Measurements from ENCODE around the gene COX5A.

Gene COX5A

DNA sequence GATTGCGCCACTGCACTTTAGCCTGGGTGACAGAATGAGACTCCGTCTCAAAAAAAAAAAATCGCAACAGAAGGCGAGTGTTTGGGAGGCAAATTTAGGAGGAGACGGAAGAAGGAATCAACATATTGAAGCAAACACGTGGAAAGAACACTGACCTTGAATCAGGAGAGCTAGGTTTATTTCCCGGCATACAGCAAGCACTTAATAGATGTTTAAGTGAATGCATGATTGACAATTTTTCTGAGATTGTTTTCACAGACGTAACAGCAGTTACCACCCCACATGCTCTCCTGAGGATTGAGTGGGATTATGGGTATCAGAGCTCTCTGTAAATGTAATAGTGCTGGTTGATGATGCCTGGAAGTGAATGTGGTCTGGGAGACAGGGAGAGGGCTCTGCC, 24.3 kb upstream of the COX5A start:
- no peak for TF ChIP-seq MYC (IDR thresholded peaks at IDR 0.05; ENCODE audit: low read depth, low read length)
- TF ChIP-seq POLR2A (IDR thresholded peaks at IDR 0.05; ENCODE audit: extremely low read depth, insufficient read length): no peak
- TF ChIP-seq, protein P1, sequence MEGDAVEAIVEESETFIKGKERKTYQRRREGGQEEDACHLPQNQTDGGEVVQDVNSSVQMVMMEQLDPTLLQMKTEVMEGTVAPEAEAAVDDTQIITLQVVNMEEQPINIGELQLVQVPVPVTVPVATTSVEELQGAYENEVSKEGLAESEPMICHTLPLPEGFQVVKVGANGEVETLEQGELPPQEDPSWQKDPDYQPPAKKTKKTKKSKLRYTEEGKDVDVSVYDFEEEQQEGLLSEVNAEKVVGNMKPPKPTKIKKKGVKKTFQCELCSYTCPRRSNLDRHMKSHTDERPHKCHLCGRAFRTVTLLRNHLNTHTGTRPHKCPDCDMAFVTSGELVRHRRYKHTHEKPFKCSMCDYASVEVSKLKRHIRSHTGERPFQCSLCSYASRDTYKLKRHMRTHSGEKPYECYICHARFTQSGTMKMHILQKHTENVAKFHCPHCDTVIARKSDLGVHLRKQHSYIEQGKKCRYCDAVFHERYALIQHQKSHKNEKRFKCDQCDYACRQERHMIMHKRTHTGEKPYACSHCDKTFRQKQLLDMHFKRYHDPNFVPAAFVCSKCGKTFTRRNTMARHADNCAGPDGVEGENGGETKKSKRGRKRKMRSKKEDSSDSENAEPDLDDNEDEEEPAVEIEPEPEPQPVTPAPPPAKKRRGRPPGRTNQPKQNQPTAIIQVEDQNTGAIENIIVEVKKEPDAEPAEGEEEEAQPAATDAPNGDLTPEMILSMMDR (IDR thresholded peaks at IDR 0.05; ENCODE audit: low read depth, low read length): no peak
- TF ChIP-seq, protein P2, sequence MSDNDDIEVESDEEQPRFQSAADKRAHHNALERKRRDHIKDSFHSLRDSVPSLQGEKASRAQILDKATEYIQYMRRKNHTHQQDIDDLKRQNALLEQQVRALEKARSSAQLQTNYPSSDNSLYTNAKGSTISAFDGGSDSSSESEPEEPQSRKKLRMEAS (IDR thresholded peaks at IDR 0.05; ENCODE audit: low read depth, low read length): no peak
- DNase-seq (ENCODE audit: low read depth): no peak
- H3K4me3 ChIP-seq (ENCODE audit: low read depth, low read length): no peak overlapping the region

DNA sequence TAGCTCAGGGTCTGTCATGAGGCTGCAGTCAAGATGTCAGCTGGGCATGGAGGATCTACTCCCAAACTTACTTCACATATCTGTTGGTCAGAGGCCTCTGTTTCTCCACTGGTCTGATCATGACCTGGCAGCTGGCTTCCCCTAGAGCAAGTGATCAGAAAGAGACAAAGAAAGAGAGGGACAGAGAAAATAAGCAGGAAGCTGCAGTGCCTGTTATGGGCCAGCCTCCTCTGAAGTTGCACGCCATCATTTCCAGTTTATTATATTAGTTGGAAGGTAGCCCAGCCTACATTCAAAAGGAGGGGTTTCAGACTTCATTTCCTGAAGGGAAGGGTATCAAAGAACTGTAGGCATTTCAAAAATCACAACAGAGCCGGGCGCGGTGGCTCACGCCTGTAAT, 23.7 kb upstream of the COX5A start:
- TF ChIP-seq, protein P1 (IDR thresholded peaks at IDR 0.05; ENCODE audit: low read depth, low read length): no peak
- TF ChIP-seq MYC (IDR thresholded peaks at IDR 0.05; ENCODE audit: low read depth, low read length) (no peak), POLR2A (IDR thresholded peaks at IDR 0.05; ENCODE audit: extremely low read depth, insufficient read length) (no peak)
- no peak for DNase-seq (ENCODE audit: low read depth)
- no peak overlapping the region for H3K4me3 ChIP-seq (ENCODE audit: low read depth, low read length)

DNA sequence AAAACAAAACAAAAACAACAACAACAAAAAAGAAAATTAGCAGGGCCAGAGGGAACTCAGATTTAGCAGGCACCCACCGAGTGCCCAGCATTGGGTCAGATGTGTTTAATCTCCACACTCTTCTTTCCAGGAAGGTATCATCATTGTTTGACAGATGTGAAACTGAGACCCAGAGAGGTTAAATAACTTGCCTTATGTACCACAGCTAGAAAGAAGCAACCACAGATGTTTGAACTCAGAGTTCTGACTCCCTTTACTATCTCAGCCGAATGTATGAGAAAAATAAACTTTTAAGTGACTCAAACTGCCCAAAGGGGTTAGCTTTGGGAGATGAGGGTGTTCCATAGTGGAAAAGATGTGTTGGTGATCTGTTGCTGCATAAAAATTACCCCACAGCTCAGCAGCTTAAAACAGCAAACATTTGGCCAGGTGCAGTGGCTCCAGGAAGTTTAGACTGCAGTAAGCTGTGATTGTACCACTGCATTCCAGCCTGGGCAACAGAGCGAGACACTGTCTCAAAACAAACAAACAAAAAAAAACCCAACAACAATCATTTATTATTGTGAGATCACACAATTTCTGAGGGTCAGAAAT, 23.2 kb upstream of the COX5A start:
- no peak for DNase-seq (ENCODE audit: low read depth)
- TF ChIP-seq MYC (IDR thresholded peaks at IDR 0.05; ENCODE audit: low read depth, low read length) (no peak), POLR2A (IDR thresholded peaks at IDR 0.05; ENCODE audit: extremely low read depth, insufficient read length) (no peak)
- TF ChIP-seq, protein P1 (IDR thresholded peaks at IDR 0.05; ENCODE audit: low read depth, low read length): no peak
- TF ChIP-seq, protein P2 (IDR thresholded peaks at IDR 0.05; ENCODE audit: low read depth, low read length): no peak
- no peak overlapping the region for H3K4me3 ChIP-seq (ENCODE audit: low read depth, low read length)

DNA sequence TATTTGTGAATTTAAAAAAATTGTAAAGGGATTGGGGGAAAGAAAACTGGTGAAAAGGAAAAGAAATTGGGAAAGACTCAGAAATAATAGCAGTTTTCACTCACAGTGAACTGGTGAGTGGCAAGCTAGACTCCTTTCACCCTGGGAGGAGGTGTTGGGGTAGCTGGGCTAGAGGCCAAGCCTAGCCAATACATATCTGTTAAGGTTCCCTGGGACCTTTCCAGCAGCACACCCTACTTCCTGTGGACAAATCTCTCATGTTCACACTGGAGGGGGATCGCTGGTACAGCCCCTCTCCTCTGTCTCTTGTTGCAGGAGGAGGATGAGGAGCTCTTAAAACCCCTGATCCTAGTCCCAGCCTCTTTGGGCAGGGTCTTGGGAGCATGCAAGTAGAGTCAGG, 22.4 kb upstream of the COX5A start:
- DNase-seq (ENCODE audit: low read depth): no peak
- H3K4me3 ChIP-seq (ENCODE audit: low read depth, low read length): no peak overlapping the region
- TF ChIP-seq POLR2A (IDR thresholded peaks at IDR 0.05; ENCODE audit: extremely low read depth, insufficient read length) (no peak), MYC (IDR thresholded peaks at IDR 0.05; ENCODE audit: low read depth, low read length) (no peak)
- TF ChIP-seq, protein P2 (IDR thresholded peaks at IDR 0.05; ENCODE audit: low read depth, low read length): no peak
- TF ChIP-seq, protein P1 (IDR thresholded peaks at IDR 0.05; ENCODE audit: low read depth, low read length): no peak

DNA sequence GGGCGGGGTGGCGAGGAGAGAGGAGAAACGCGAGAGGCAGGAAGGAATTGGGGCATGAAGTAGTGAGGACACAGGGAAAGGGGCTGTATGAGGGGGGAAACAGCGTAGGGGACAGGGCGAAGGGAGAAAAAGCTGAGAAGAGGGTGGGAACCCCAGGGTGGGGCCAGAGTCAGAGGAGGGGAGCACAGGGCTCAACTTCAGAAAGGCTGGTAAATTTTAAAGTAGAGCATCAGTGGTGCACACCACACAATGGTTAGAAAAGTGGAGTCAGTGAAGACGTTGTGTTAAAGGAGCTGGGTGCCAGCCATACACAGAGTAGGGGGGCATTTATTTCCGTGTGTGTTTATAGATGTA, 21.7 kb upstream of the COX5A start:
- no peak overlapping the region for H3K4me3 ChIP-seq (ENCODE audit: low read depth, low read length)
- no peak for DNase-seq (ENCODE audit: low read depth)

More for the DNA sequence above, 21.7 kb upstream of the COX5A start:
- TF ChIP-seq, protein P2 (IDR thresholded peaks at IDR 0.05; ENCODE audit: low read depth, low read length): no peak
- TF ChIP-seq MYC (IDR thresholded peaks at IDR 0.05; ENCODE audit: low read depth, low read length) (no peak), POLR2A (IDR thresholded peaks at IDR 0.05; ENCODE audit: extremely low read depth, insufficient read length) (no peak)
- TF ChIP-seq, protein P1 (IDR thresholded peaks at IDR 0.05; ENCODE audit: low read depth, low read length): no peak

Data from NB4 (cell line).